H1 (cell line): ENCODE results near the gene EPS8. TPM values are rescaled to one million over a fixed set of nuclear protein-coding genes. Genes with fewer than 3 reads are reported as not detected.

Experiments
- CTCF ChIA-PET: fragments of 300-600 bp; sonication (Branson Sonifier 250); formaldehyde crosslinking; loops from one replicate; lab custom pipeline; 2021; ENCODE audit not compliant: partially characterized antibody; lab: Charles Lee
- POLR2A ChIA-PET: fragments of 300-600 bp; sonication (Branson Sonifier 250); formaldehyde crosslinking; loops from one replicate; lab custom pipeline; 2021; ENCODE audit warnings: inconsistent platforms; ENCODE audit not compliant: partially characterized antibody; lab: Charles Lee
- DNase-seq, 2 experiments: peaks; one replicate each; pipeline versions ENCODE4 v3.0.0 to v3.0.0-alpha.2; 2010 to 2022; ENCODE audit warnings: low spot score in 2 of 2, low read depth in 1 of 2, mixed read lengths in 1 of 2
- FAIRE-seq: peaks from 2 replicates; lab custom pipeline; 2011; peaks lifted over from hg19 to GRCh38; lab: Jason Lieb, UNC
- H2AFZ ChIP-seq: 2 replicates; pipeline ENCODE4 v1.8.1; 2012; ENCODE audit warnings: low read length, inconsistent platforms
- H2AK5ac ChIP-seq: 2 replicates; pipeline ENCODE4 v1.6.1; 2013; ENCODE audit warnings: low read depth, low read length
- H2BK120ac ChIP-seq: replicated peaks from 2 replicates; pipeline ENCODE3; 2013; ENCODE audit warnings: low read depth, low read length, inconsistent platforms
- H2BK12ac ChIP-seq: 2 replicates; pipeline ENCODE4 v1.6.1; 2013; ENCODE audit warnings: low read depth, low read length
- H2BK15ac ChIP-seq: 2 replicates; pipeline ENCODE4 v1.6.1; 2013; ENCODE audit warnings: low read length
- H2BK20ac ChIP-seq: 2 replicates; pipeline ENCODE4 v1.6.1; 2013; ENCODE audit warnings: low read length
- H2BK5ac ChIP-seq: 2 replicates; pipeline ENCODE4 v1.6.1; 2013; ENCODE audit warnings: low read depth, low read length
- H3K14ac ChIP-seq: 2 replicates; pipeline ENCODE4 v1.6.1; 2013; ENCODE audit warnings: inconsistent platforms; ENCODE audit not compliant: insufficient read length
- H3K18ac ChIP-seq: 2 replicates; pipeline ENCODE4 v1.6.1; 2013; ENCODE audit warnings: low read length; ENCODE audit errors: extremely low read depth
- H3K23ac ChIP-seq: 2 replicates; pipeline ENCODE4 v1.6.1; 2013; ENCODE audit warnings: inconsistent platforms; ENCODE audit not compliant: insufficient read length
- H3K23me2 ChIP-seq: 2 replicates; pipeline ENCODE4 v1.6.1; 2013; ENCODE audit warnings: low read depth, low read length
- H3K27ac ChIP-seq: 2 replicates; pipeline ENCODE4 v1.6.1; 2011; ENCODE audit warnings: low read depth, low read length, inconsistent platforms
- H3K27me3 ChIP-seq, 4 experiments: replicated peaks in 1 of 4; 1 replicate in 1 of 4; 2 replicates in 3 of 4; pipeline versions ENCODE4 v1.6.1 to v1.8.1; 2011 to 2013; ENCODE audit warnings: low read length in 3 of 4, mild to moderate bottlenecking in 3 of 4, inconsistent platforms in 2 of 4, mixed read lengths in 2 of 4, moderate library complexity in 1 of 4; ENCODE audit not compliant: control insufficient read depth in 3 of 4, insufficient read depth in 3 of 4; ENCODE audit errors: extremely low read depth in 1 of 4
- H3K36me3 ChIP-seq, 4 experiments: 2 replicates each; pipeline versions ENCODE4 v1.6.1 to v1.8.1; 2011 to 2013; ENCODE audit warnings: mild to moderate bottlenecking in 4 of 4, low read length in 3 of 4, moderate library complexity in 2 of 4, control low read depth in 1 of 4, inconsistent platforms in 1 of 4; ENCODE audit not compliant: insufficient read depth in 4 of 4, control insufficient read depth in 2 of 4
- H3K4ac ChIP-seq: replicated peaks from 2 replicates; pipeline ENCODE3; 2013; ENCODE audit warnings: low read length, low read depth, mixed read lengths, inconsistent platforms; ENCODE audit not compliant: insufficient read length
- H3K4me1 ChIP-seq, 4 experiments: replicated peaks in 1 of 4; 1 replicate in 1 of 4; 2 replicates in 3 of 4; pipeline versions ENCODE4 v1.6.1 to v1.8.1; 2011 to 2013; ENCODE audit warnings: low read length in 3 of 4, inconsistent platforms in 2 of 4, mixed read lengths in 1 of 4; ENCODE audit not compliant: insufficient read depth in 4 of 4, control insufficient read depth in 3 of 4
- H3K4me2 ChIP-seq, 2 experiments: 2 replicates each; pipeline versions ENCODE4 v1.6.1 to v1.8.1; 2011 to 2013; ENCODE audit warnings: low read depth in 2 of 2, low read length in 2 of 2, control low read depth in 1 of 2, inconsistent platforms in 1 of 2, mild to moderate bottlenecking in 1 of 2; ENCODE audit not compliant: insufficient read depth in 1 of 2
- H3K4me3 ChIP-seq, 4 experiments: fragments of 200-600, 300-600 bp in 1 of 4; sonication (generic), shearing (Covaris generic), sonication (Bioruptor Twin) in 1 of 4; 2 replicates each; pipeline versions ENCODE4 v1.5.1 to v1.8.1; 2011 to 2016; ENCODE audit warnings: low read length in 4 of 4, low read depth in 3 of 4, control low read depth in 2 of 4, inconsistent platforms in 2 of 4, mild to moderate bottlenecking in 2 of 4, mixed read lengths in 1 of 4, moderate library complexity in 1 of 4; ENCODE audit not compliant: insufficient read depth in 2 of 4; ENCODE audit errors: extremely low read depth in 1 of 4
- H3K56ac ChIP-seq: replicated peaks from 2 replicates; pipeline ENCODE3; 2013; ENCODE audit warnings: low read depth, mild to moderate bottlenecking, mixed read lengths, low read length, inconsistent platforms; ENCODE audit not compliant: insufficient read length
- H3K79me1 ChIP-seq: 2 replicates; pipeline ENCODE4 v1.6.1; 2013; ENCODE audit warnings: low read depth, low read length, control low read depth
- H3K79me2 ChIP-seq, 2 experiments: 2 replicates each; pipeline versions ENCODE4 v1.6.1 to v1.8.1; 2012 to 2013; ENCODE audit warnings: low read length in 2 of 2, mild to moderate bottlenecking in 2 of 2, inconsistent platforms in 1 of 2; ENCODE audit not compliant: insufficient read depth in 2 of 2, control insufficient read depth in 1 of 2
- H3K9ac ChIP-seq, 4 experiments: replicated peaks in 1 of 4; 1 replicate in 1 of 4; 2 replicates in 3 of 4; pipeline versions ENCODE4 v1.6.1 to v1.8.1; 2011 to 2013; ENCODE audit warnings: low read depth in 3 of 4, low read length in 3 of 4, control low read depth in 2 of 4, mild to moderate bottlenecking in 2 of 4, moderate library complexity in 2 of 4, inconsistent platforms in 1 of 4; ENCODE audit errors: extremely low read depth in 1 of 4
- H3K9me3 ChIP-seq, 2 experiments: 2 replicates each; pipeline versions ENCODE4 v1.6.1 to v1.8.1; 2012 to 2013; ENCODE audit warnings: mild to moderate bottlenecking in 2 of 2, moderate library complexity in 2 of 2, control low read depth in 1 of 2, inconsistent platforms in 1 of 2, low read depth in 1 of 2, low read length in 1 of 2, mixed read lengths in 1 of 2; ENCODE audit not compliant: insufficient read depth in 2 of 2
- H4K20me1 ChIP-seq, 2 experiments: replicated peaks in 1 of 2; 2 replicates each; pipeline versions ENCODE3 to v1.8.1; 2011 to 2013; ENCODE audit warnings: inconsistent platforms in 2 of 2, low read length in 2 of 2, mild to moderate bottlenecking in 1 of 2; ENCODE audit not compliant: insufficient read depth in 2 of 2, control insufficient read depth in 1 of 2
- H4K5ac ChIP-seq: 2 replicates; pipeline ENCODE4 v1.6.1; 2013; ENCODE audit warnings: low read length, low read depth, mixed read lengths, inconsistent platforms; ENCODE audit not compliant: insufficient read length
- H4K8ac ChIP-seq: 2 replicates; pipeline ENCODE4 v1.8.0; 2013; ENCODE audit warnings: mild to moderate bottlenecking, moderate library complexity, low read length, inconsistent platforms; ENCODE audit not compliant: insufficient read depth; ENCODE audit errors: extremely low read depth
- H4K91ac ChIP-seq: replicated peaks from 2 replicates; pipeline ENCODE3; 2013; ENCODE audit warnings: low read length, mixed read lengths, inconsistent platforms; ENCODE audit not compliant: insufficient read length
- E2F6 ChIP-seq: IDR thresholded peaks from 2 replicates; pipeline ENCODE4 v1.6.1; 2012; ENCODE audit warnings: inconsistent platforms
- KDM5A ChIP-seq: fragments of 200-600 bp; IDR thresholded peaks from 2 replicates; pipeline ENCODE4 v1.7.1; 2012; ENCODE audit warnings: mild to moderate bottlenecking, low read length, inconsistent platforms, mixed read lengths
- PHF8 ChIP-seq: fragments of 200-600 bp; sonication (generic); conservative IDR thresholded peaks from 2 replicates; pipeline ENCODE4 v1.7.1; 2012; ENCODE audit warnings: low read depth, mild to moderate bottlenecking, inconsistent platforms, low read length, moderate library complexity
- POLR2A ChIP-seq, 2 experiments: IDR thresholded peaks; 1 replicate in 1 of 2; 2 replicates in 1 of 2; pipeline ENCODE4 v1.6.1; 2011; ENCODE audit warnings: low read depth in 2 of 2, low read length in 2 of 2, mild to moderate bottlenecking in 2 of 2; ENCODE audit errors: control extremely low read depth in 1 of 2
- SP1 ChIP-seq: IDR thresholded peaks from 2 replicates; pipeline ENCODE4 v1.6.1; 2011; ENCODE audit warnings: low read depth, low read length
- TAF7 ChIP-seq: optimal IDR thresholded peaks from 2 replicates; pipeline ENCODE3; 2011; ENCODE audit warnings: low read depth, mild to moderate bottlenecking, inconsistent platforms, low read length, moderate library complexity, borderline replicate concordance
- YY1 ChIP-seq: IDR thresholded peaks from 2 replicates; pipeline ENCODE4 v1.6.1; 2011; ENCODE audit warnings: low read depth, mild to moderate bottlenecking, low read length
- WGBS, 2 experiments: shearing (Covaris generic) in 1 of 2; methylation state at CpG; one replicate each; pipeline versions ENCODE4 v1.1.6 to v1.1.7; 2013 to 2015; ENCODE audit warnings: low lambda C conversion rate in 2 of 2, mixed read lengths in 2 of 2, inconsistent platforms in 1 of 2, low coverage in 1 of 2, missing lambda C conversion rate in 1 of 2; ENCODE audit not compliant: insufficient replicate concordance in 2 of 2, insufficient coverage in 1 of 2, insufficient read length in 1 of 2; ENCODE audit errors: extremely low coverage in 1 of 2, missing lambda C conversion rate in 1 of 2; 5-methylcytosine and 5-hydroxymethylcytosine counted together
- polyA plus RNA-seq, 7 experiments: library from polyadenylated mRNA; depleted of rRNA in 3 of 7; stranded (reverse) in 5 of 7; unstranded in 2 of 7; fragments of >200 nt in 5 of 7; fragments of 200-250 nt in 2 of 7; gene quantifications; 1 replicate in 5 of 7; 2 replicates in 1 of 7; 4 replicates in 1 of 7; pipeline versions ENCODE4 v1.2.1 to v1.2.3, GENCODE V29; 2011 to 2013; ENCODE audit warnings: missing spikeins in 2 of 7, mixed read lengths in 2 of 7
- total RNA-seq: library from RNA; stranded (reverse); fragmentation: NEBNext Ultra II Directional; extraction: Animal tissue kit (Norgen Biotek cat#: 25700); gene quantifications from 2 replicates; pipeline ENCODE4 v1.2.1, GENCODE V29; 2021
- TF ChIP-seq, protein P1 (sequence below): IDR thresholded peaks from 2 replicates; pipeline ENCODE4 v1.6.1; 2011; ENCODE audit warnings: low read depth, mild to moderate bottlenecking, low read length; ENCODE audit not compliant: insufficient read depth

Gene EPS8
- total and polyA plus RNA-seq, 2 of the 8 experiments (the other 6 are each of a cell fraction or from before 2014, with no cell fraction given), result 3.0 to 4.6 TPM

GRCh38 chr12:15829255-15829654 lies 40.1 kb upstream of the EPS8 start:
- Histone ChIP-seq H3K79me2 (no peaks in the 10 kb centered on the region), H4K8ac (no peak overlapping the region), H3K27me3 (no peaks in the 10 kb centered on the region), H3K4me3 (no peak overlapping the region), H3K23me2 (no peaks in the 10 kb centered on the region; the same call in 1 of the 2 replicates), H3K9ac (no peak overlapping the region), H3K18ac (no peak overlapping the region), H4K20me1 (no peaks in the 10 kb centered on the region), H4K91ac (no peak overlapping the region), H3K14ac (no peak overlapping the region), H3K9me3 (no peaks in the 10 kb centered on the region), H3K4me2 (no peak overlapping the region), H2AK5ac (no peak overlapping the region), H4K5ac (no peak overlapping the region)
- 84% methylated on average over 3 of the region's 3 CpGs; no CpG with 5 or more reads in 1 of the 2 experiments for WGBS, 2 experiments
- FAIRE-seq, result no peak
- TF ChIP-seq E2F6, result no peak
- no peak for TF ChIP-seq PHF8
- TF ChIP-seq KDM5A, result no peak
- TF ChIP-seq TAF7, result no peak
- TF ChIP-seq, protein P1, sequence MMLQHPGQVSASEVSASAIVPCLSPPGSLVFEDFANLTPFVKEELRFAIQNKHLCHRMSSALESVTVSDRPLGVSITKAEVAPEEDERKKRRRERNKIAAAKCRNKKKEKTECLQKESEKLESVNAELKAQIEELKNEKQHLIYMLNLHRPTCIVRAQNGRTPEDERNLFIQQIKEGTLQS, result no peak
- TF ChIP-seq SP1, result no peak
- TF ChIP-seq YY1, result no peak
- TF ChIP-seq POLR2A (IDR thresholded peaks at IDR 0.05; ENCODE audit: control extremely low read depth in 1 of 2, low read depth in 2 of 2, low read length in 2 of 2), result no peak
- TF ChIP-seq, all 59 proteins: peak for 0
- Histone ChIP-seq H2BK120ac (no peak overlapping the region), H2BK12ac (no peak overlapping the region), H2BK15ac (no peak overlapping the region), H3K23ac (no peak overlapping the region), H3K36me3 (no peaks in the 10 kb centered on the region), H3K56ac (no peak overlapping the region), H2AFZ (no peak overlapping the region), H3K79me1 (no peaks in the 10 kb centered on the region), H3K4me1 (no peaks in the 10 kb centered on the region), H2BK20ac (no peak overlapping the region), H2BK5ac (no peak overlapping the region), H3K27ac (no peak overlapping the region), H3K4ac (no peak overlapping the region)
- POLR2A ChIA-PET, result no interaction called here
- DNase-seq, result no peak
- CTCF ChIA-PET, result interaction anchor here (1.0 to 1.5 kb wide), 3 partner anchors 16 to 239 kb away, joined by 3 to 6 read pairs (median 4); partner anchors contain the start of gene EPS8
